HTERT RPE-1 (cell line): ENCODE data around the gene CNGA3.
"Not testable (repeated sequence)": the region's sequence is repeated elsewhere in the genome, so short reads cannot be mapped to it uniquely, and the experiment has no call there.

Experiments
- in situ Hi-C: fragments of 300-500 bp; cut with MboI; formaldehyde crosslinking; loops from 4 replicates; pipeline ENCODE4 v1.14.3; 2020; ENCODE audit warnings: low sequenced_read_pairs

CNGA3 gene

DNA sequence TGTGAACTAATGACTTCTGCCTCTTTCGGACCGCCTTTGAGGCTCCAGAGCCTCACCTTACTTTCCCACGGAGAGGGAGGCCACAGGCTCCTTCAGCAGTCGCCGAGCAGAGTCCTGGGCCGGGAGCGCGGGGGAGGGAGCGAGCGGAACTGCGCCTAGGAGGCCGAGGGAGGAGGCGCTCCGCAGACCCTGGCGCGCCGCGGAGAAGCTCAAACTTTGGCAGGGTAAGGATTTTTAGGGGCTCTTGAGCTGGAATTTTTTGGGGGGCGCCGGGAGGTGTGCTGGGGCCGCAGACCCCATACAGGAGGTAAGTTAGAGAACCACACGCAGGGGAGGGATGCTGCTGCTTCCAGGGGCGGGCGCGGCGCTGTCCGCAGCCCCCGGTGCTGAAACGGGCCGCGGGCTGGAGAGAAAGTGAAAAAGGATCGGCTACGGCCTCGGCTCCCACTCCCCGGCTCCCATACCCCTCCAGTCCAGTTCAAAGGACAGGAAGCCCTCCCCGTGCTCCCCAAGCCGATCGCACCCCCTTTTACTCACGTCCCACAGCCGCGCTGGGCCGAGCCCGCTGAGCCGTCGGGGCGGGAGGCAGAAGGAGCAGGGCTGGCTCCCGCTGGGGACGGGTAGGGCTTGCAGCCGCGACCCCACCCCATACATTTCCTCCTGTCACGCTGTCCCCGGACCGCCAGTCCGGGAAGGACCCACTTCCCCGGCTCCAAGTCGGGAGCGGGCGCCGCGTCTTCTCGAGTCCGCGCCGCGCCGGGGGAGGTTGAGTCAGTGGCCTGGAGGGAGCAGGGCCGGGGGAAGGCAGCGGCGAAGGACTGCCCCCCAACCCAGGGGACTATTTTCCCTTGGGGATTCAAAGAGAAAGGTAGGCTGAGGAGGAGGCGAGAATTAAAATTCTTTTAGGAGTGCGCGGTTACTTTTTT, at the start of gene CNGA3:
Gene CNGA3 (plus strand): TSS at position 146 of the 926 bp plus-strand sequence. CDS start 23,520 bp downstream, outside the sequence.
- in situ Hi-C loops = no loop called here

GRCh38 chr2:98297817-98298682, 48.2 kb upstream of the CNGA3 start:
- in situ Hi-C loops = no loop called here

DNA sequence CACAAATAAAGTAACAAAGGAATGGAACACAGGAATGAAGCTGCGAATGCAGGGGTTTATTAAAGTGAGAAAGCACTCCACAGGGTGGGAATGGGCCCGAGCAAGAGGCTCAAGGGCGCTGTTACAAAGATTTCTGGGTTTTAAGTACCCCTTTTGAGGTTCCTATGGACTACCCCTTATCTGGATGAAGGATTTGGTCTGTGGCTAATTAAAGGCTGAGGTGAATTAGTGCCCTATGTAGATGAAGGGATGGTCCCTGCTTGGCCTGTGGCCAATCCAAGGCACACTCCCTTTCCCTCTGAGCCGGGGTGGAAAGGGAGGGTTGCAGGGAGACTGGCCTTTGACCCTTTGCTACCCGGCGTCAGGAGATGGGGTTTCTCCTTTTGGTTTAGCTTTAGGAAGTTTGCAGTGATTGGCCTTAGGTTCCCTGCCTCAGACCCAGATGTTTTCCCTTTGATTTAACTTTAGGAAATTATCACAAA, 47.5 kb upstream of the CNGA3 start:
- in situ Hi-C loops = no loop called here

GRCh38 chr2:98299211-98299905, 46.9 kb upstream of the CNGA3 start:
- in situ Hi-C loops = no loop called here

GRCh38 chr2:98300141-98300874, 45.9 kb upstream of the CNGA3 start:
- in situ Hi-C loops = no loop called here

GRCh38 chr2:98301469-98301868, 44.8 kb upstream of the CNGA3 start:
- in situ Hi-C loops = no loop called here

DNA sequence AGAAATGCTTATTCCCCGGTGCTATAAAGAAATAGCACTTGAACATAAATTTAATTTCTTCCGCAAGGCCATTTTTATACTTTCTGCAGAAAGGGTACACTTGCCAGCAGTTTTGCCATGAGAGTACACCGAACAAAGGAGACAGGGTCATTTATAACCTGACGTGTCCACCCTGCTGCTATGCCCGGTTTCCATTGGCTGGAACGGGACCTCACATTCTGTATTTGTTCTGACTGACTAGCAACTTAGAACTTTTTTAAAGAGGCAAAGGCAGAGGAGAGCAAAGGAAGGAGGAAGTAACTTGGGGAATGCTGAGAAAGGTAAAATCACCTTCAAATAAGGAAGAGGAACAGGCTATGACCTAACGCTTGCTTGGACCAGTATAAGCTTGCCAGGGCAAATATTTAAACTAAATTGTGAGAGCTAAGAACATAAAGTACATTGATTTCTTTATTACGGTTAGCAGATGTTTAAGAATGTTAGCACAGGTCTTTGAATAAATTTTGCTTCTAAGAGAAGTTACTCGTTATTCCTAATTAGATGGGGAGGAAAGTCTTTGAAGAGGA, 39.0 kb upstream of the CNGA3 start:
- in situ Hi-C loops = not testable (repeated sequence)

- in situ Hi-C loops = no loop called here
Measured at GRCh38 chr2:98308068-98308467, 38.2 kb upstream of the CNGA3 start.

DNA sequence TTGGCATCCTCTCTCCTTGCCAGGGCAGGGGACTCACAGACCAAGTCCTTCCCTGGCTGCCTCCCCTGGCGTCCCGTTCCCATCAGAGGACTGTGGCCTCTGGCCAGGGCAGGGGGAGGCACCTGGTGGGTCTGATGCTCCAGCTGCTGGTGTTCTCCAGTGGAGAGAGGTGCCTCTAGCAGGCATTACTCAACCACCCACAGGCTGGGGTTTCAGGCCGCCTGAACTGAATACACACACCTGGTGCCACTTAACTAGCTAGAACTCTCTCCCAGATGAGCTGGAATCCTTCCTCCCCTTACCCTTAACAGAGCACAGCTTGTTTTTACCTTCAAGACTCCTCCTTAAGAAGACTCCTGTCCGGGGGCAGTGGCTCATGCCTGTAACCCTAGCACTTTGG, 37.7 kb upstream of the CNGA3 start:
- in situ Hi-C loops = no loop called here

DNA sequence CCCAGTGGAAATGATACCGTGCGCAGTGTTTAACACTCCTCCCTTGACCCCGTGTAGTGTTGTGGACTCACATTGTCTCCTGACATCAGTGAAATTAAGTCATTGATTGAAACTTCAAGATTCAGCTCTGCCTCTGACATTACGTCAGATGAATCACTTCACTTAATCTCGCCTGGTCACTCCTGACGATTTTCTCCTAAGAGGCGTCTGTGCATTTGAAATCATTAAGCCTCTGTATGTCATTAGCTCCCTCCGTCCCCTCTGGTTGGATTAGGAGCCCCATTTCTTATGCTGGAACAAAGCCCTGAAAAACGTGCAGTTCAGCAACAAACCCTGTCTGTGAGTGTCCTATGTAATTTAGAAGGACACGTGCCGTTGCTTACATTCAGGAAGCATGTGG, 36.7 kb upstream of the CNGA3 start:
- in situ Hi-C loops = no loop called here

- in situ Hi-C loops = no loop called here
Measured at GRCh38 chr2:98310010-98310409, 36.2 kb upstream of the CNGA3 start.

- in situ Hi-C loops = no loop called here
Measured at GRCh38 chr2:98311090-98311489, 35.2 kb upstream of the CNGA3 start.

- in situ Hi-C loops = no loop called here
Measured at GRCh38 chr2:98311771-98312545, 34.3 kb upstream of the CNGA3 start.

DNA sequence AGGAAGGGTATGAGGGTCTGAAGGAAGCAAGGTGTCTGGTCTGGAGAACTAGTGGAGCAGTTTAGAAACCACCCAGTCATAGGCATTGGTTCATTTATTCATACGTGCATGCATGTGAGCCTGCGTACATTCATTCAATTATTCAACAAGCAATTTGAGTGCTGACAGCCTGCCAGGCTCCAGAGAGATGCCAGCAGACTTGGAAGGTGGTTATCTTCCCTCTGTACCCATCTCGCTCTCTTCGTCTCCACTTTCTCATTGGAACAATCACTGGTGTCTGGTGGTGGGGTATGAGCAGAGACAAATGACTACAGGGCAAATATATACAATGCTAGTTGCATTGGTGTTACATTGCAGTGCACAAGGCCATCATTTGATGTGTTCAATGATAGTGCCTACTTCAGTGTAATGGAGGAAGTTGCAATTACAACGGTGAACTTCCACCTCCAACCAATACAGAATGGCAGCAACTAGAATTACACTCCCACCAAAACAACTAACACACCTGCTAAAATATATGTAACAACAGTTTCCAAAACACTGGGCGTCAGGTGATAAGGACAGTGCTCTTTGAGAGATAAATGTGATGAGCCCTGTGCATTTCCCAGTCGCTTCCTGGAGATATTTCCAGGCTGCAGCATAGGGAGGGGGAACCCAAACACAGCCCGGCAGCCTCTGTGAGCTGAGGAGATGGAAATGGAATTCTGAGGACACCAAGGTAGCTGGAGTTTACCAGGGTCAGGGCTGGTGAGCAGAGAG, 32.6 kb upstream of the CNGA3 start:
- in situ Hi-C loops = no loop called here

DNA sequence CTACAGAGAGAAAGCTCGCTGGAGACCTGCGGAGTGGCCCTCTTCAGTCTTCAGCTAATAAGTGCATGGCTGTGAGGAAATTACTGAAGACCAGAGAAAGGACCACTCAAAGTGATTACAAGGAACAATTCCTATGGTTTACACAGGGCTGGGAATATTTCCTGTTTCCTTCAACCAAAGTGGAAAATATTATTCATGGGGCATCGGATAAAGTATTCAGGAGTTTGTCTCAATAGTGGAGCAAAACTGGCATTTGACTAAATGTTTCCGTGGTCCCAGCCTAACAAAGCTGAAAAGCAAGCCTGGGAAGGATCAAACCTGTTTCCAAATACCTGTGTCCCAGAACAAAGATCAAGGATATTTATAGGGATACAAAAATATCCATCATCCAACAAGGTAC, 32.0 kb upstream of the CNGA3 start:
- in situ Hi-C loops = no loop called here

GRCh38 chr2:98315957-98316356, 30.3 kb upstream of the CNGA3 start:
- in situ Hi-C loops = no loop called here

GRCh38 chr2:98317214-98317613, 29.0 kb upstream of the CNGA3 start:
- in situ Hi-C loops = no loop called here

GRCh38 chr2:98320171-98320570, 26.1 kb upstream of the CNGA3 start:
- in situ Hi-C loops = not testable (repeated sequence)
